Measurements from ENCODE around the gene HINT3.
"Not testable (repeated sequence)": the region's sequence is repeated elsewhere in the genome, so short reads cannot be mapped to it uniquely, and the experiment has no call there.

The HINT3 gene

GRCh38 chr6:125956506-125957390, at the start of gene HINT3:
TSS of gene HINT3 (plus strand) at chr6:125956770. CDS start at chr6:125956978, 208 bp downstream.
- peak; percentile 97 to 99 (median 99) for DNase-seq

- no peak for DNase-seq
Measured at GRCh38 chr6:125910527-125910926, 46.0 kb upstream of the HINT3 start.

GRCh38 chr6:125911051-125911451, 45.5 kb upstream of the HINT3 start:
- DNase-seq, result not testable (repeated sequence)

- not testable (repeated sequence) for DNase-seq
Measured at GRCh38 chr6:125912430-125912829, 44.1 kb upstream of the HINT3 start.

GRCh38 chr6:125913145-125913544, 43.4 kb upstream of the HINT3 start:
- no peak for DNase-seq

- DNase-seq, result no peak
Measured at GRCh38 chr6:125913864-125914351, 42.7 kb upstream of the HINT3 start.

GRCh38 chr6:125918230-125918629, 38.3 kb upstream of the HINT3 start:
- DNase-seq, result peak in 1 of 3 experiments; percentile 41

- DNase-seq, result peak in 1 of 3 experiments; percentile 7
Measured at GRCh38 chr6:125918681-125919566, 37.6 kb upstream of the HINT3 start.

- DNase-seq, result no peak
Measured at GRCh38 chr6:125919618-125920017, 37.0 kb upstream of the HINT3 start.

- DNase-seq, result no peak
Measured at GRCh38 chr6:125922322-125922860, 34.2 kb upstream of the HINT3 start.

- DNase-seq, result no peak
Measured at GRCh38 chr6:125923366-125923877, 33.1 kb upstream of the HINT3 start.

GRCh38 chr6:125924169-125924568, 32.4 kb upstream of the HINT3 start:
- no peak for DNase-seq

- DNase-seq, result no peak
Measured at GRCh38 chr6:125924697-125925358, 31.7 kb upstream of the HINT3 start.

- DNase-seq, result no peak
Measured at GRCh38 chr6:125926711-125927110, 29.9 kb upstream of the HINT3 start.

- DNase-seq, result no peak
Measured at GRCh38 chr6:125927761-125928160, 28.8 kb upstream of the HINT3 start.

- no peak for DNase-seq
Measured at GRCh38 chr6:125930765-125931418, 25.7 kb upstream of the HINT3 start.

GRCh38 chr6:125931733-125932450, 24.7 kb upstream of the HINT3 start:
- no peak for DNase-seq

GRCh38 chr6:125932451-125932795, 24.1 kb upstream of the HINT3 start:
- no peak for DNase-seq

- DNase-seq, result not testable (repeated sequence)
Measured at GRCh38 chr6:125935520-125935919, 21.1 kb upstream of the HINT3 start.

GRCh38 chr6:125939026-125939425, 17.5 kb upstream of the HINT3 start:
- DNase-seq, result no peak

- no peak for DNase-seq
Measured at GRCh38 chr6:125939791-125940190, 16.8 kb upstream of the HINT3 start.
